EH (cell line): ENCODE data around the gene RASAL3.
A peak's percentile ranks its signal among the peaks of the same experiment; 100 is the strongest.

Source experiments
- DNase-seq: peaks from one replicate; pipeline ENCODE4 v3.0.0-alpha.2; 2015; ENCODE audit warnings: low read depth

RASAL3 gene

GRCh38 chr19:15418579-15419412, 45.5 kb downstream of the RASAL3 start, which contains the start of gene AKAP8L:
AKAP8L (minus strand) TSS chr19:15418988; CDS start chr19:15418923, 65 bp downstream.
- DNase-seq, result peak; percentile 100

- peak; percentile 51 for DNase-seq
These were observed 46.1 kb downstream of the RASAL3 start for GRCh38 chr19:15418231-15418578.

- DNase-seq, result peak; percentile 27
These were observed 46.6 kb downstream of the RASAL3 start for GRCh38 chr19:15417699-15418098.

- DNase-seq, result no peak
These were observed 51.5 kb downstream of the RASAL3 start for GRCh38 chr19:15412832-15413231.

GRCh38 chr19:15411351-15411750, 53.0 kb downstream of the RASAL3 start:
- peak; percentile 19 for DNase-seq

- DNase-seq, result no peak
These were observed 59.5 kb downstream of the RASAL3 start for GRCh38 chr19:15404780-15405211.

GRCh38 chr19:15404097-15404779, 60.1 kb downstream of the RASAL3 start:
- no peak for DNase-seq

- DNase-seq, result no peak
These were observed 61.2 kb downstream of the RASAL3 start for GRCh38 chr19:15403151-15403531.

- no peak for DNase-seq
These were observed 61.8 kb downstream of the RASAL3 start for GRCh38 chr19:15402411-15403150.
